ENCODE results near the gene GGA1. TPM values are rescaled to one million over a fixed set of nuclear protein-coding genes. Genes with fewer than 3 reads are reported as not detected.
A peak's percentile ranks its signal among the peaks of the same experiment; 100 is the strongest.

Gene GGA1
- total RNA-seq, 1 donor from 2014 or later = 75.8 TPM

- Mint-ChIP-seq H3K36me3 (ENCODE audit: low read depth) (no peaks in the 10 kb centered on the region), H3K9me3 (no peaks in the 10 kb centered on the region), H3K4me3 (peak overlapping the region; percentile 59), H3K4me1 (peaks cover 19% of the 10 kb centered on the region), H3K27me3 (peaks cover 28% of the 10 kb centered on the region), H3K27ac (peak overlapping the region; percentile 68)
- DNase-seq = peak; percentile 97
- intact Hi-C loops (cut with micrococcal nuclease) = loop anchor here (1.0 to 2.0 kb wide), 3 partner anchors 22 to 28 kb away; no protein-coding TSS in a partner anchor
Observed at GRCh38 chr22:37566903-37567798, 41.5 kb upstream of the GGA1 start.

GRCh38 chr22:37568012-37568411 is 40.6 kb upstream of the GGA1 start:
- intact Hi-C loops (cut with micrococcal nuclease) = no loop called here
- no peaks in the 10 kb centered on the region for H3K9me3 Mint-ChIP-seq
- H3K36me3 Mint-ChIP-seq (ENCODE audit: low read depth) = no peaks in the 10 kb centered on the region
- H3K27me3 Mint-ChIP-seq = peaks cover 22% of the 10 kb centered on the region
- no peak overlapping the region for H3K27ac Mint-ChIP-seq
- H3K4me3 Mint-ChIP-seq = no peak overlapping the region
- DNase-seq = no peak
- H3K4me1 Mint-ChIP-seq = peaks cover 19% of the 10 kb centered on the region

GRCh38 chr22:37568448-37569008 is 40.1 kb upstream of the GGA1 start:
- H3K27ac Mint-ChIP-seq = no peak overlapping the region

GRCh38 chr22:37569009-37569920 is 39.4 kb upstream of the GGA1 start:
- intact Hi-C loops (cut with micrococcal nuclease) = no loop called here
- Mint-ChIP-seq H3K36me3 (ENCODE audit: low read depth) (no peaks in the 10 kb centered on the region), H3K27ac (no peak overlapping the region), H3K27me3 (peaks cover 15% of the 10 kb centered on the region), H3K9me3 (no peaks in the 10 kb centered on the region), H3K4me3 (no peak overlapping the region), H3K4me1 (peaks cover 19% of the 10 kb centered on the region)
- DNase-seq = no peak

More at GRCh38 chr22:37568448-37569008, 40.1 kb upstream of the GGA1 start:
- Mint-ChIP-seq H3K4me1 (peaks cover 19% of the 10 kb centered on the region), H3K27me3 (peaks cover 21% of the 10 kb centered on the region), H3K4me3 (no peak overlapping the region), H3K9me3 (no peaks in the 10 kb centered on the region), H3K36me3 (ENCODE audit: low read depth) (no peaks in the 10 kb centered on the region)
- DNase-seq = no peak
- intact Hi-C loops (cut with micrococcal nuclease) = no loop called here

GRCh38 chr22:37569921-37570660 is 38.5 kb upstream of the GGA1 start:
- Mint-ChIP-seq H3K27ac (no peak overlapping the region), H3K9me3 (no peaks in the 10 kb centered on the region), H3K27me3 (peaks cover 17% of the 10 kb centered on the region), H3K4me3 (no peak overlapping the region), H3K4me1 (peaks cover 17% of the 10 kb centered on the region), H3K36me3 (ENCODE audit: low read depth) (no peaks in the 10 kb centered on the region)
- no peak for DNase-seq
- intact Hi-C loops (cut with micrococcal nuclease) = no loop called here

GRCh38 chr22:37570661-37570976 is 38.0 kb upstream of the GGA1 start:
- Mint-ChIP-seq H3K27ac (no peak overlapping the region), H3K4me1 (peaks cover 17% of the 10 kb centered on the region), H3K36me3 (ENCODE audit: low read depth) (no peaks in the 10 kb centered on the region), H3K27me3 (peaks cover 17% of the 10 kb centered on the region), H3K4me3 (no peak overlapping the region), H3K9me3 (no peaks in the 10 kb centered on the region)
- DNase-seq = no peak
- intact Hi-C loops (cut with micrococcal nuclease) = no loop called here

- Mint-ChIP-seq H3K27me3 (peaks cover 17% of the 10 kb centered on the region), H3K27ac (no peak overlapping the region), H3K36me3 (ENCODE audit: low read depth) (no peaks in the 10 kb centered on the region), H3K4me1 (peaks cover 12% of the 10 kb centered on the region), H3K4me3 (no peak overlapping the region), H3K9me3 (no peaks in the 10 kb centered on the region)
- DNase-seq = no peak
- intact Hi-C loops (cut with micrococcal nuclease) = no loop called here
Observed at GRCh38 chr22:37571258-37571991, 37.2 kb upstream of the GGA1 start.

- Mint-ChIP-seq H3K27me3 (peaks cover 17% of the 10 kb centered on the region), H3K36me3 (ENCODE audit: low read depth) (no peaks in the 10 kb centered on the region), H3K27ac (no peak overlapping the region), H3K9me3 (no peaks in the 10 kb centered on the region), H3K4me3 (no peak overlapping the region), H3K4me1 (peaks cover 8% of the 10 kb centered on the region)
- no peak for DNase-seq
- intact Hi-C loops (cut with micrococcal nuclease) = no loop called here
Observed at GRCh38 chr22:37571992-37572373, 36.7 kb upstream of the GGA1 start.

- Mint-ChIP-seq H3K27me3 (peaks cover 18% of the 10 kb centered on the region), H3K4me1 (peaks cover 7% of the 10 kb centered on the region), H3K27ac (no peak overlapping the region)
Observed at GRCh38 chr22:37575490-37576003, 33.1 kb upstream of the GGA1 start.

GRCh38 chr22:37578002-37578401 is 30.6 kb upstream of the GGA1 start:
- Mint-ChIP-seq H3K4me1 (peaks cover 7% of the 10 kb centered on the region), H3K27me3 (peaks cover 18% of the 10 kb centered on the region), H3K4me3 (no peak overlapping the region), H3K36me3 (ENCODE audit: low read depth) (no peaks in the 10 kb centered on the region), H3K9me3 (no peaks in the 10 kb centered on the region), H3K27ac (no peak overlapping the region)
- intact Hi-C loops (cut with micrococcal nuclease) = no loop called here
- DNase-seq = no peak

More at GRCh38 chr22:37575490-37576003, 33.1 kb upstream of the GGA1 start:
- no peak for DNase-seq
- intact Hi-C loops (cut with micrococcal nuclease) = no loop called here
- H3K4me3 Mint-ChIP-seq = no peak overlapping the region
- no peaks in the 10 kb centered on the region for H3K36me3 Mint-ChIP-seq (ENCODE audit: low read depth)
- no peaks in the 10 kb centered on the region for H3K9me3 Mint-ChIP-seq

- intact Hi-C loops (cut with micrococcal nuclease) = no loop called here
- no peaks in the 10 kb centered on the region for H3K9me3 Mint-ChIP-seq
- no peak overlapping the region for H3K27ac Mint-ChIP-seq
- no peaks in the 10 kb centered on the region for H3K36me3 Mint-ChIP-seq (ENCODE audit: low read depth)
- peaks cover 17% of the 10 kb centered on the region for H3K27me3 Mint-ChIP-seq
- DNase-seq = no peak
- H3K4me1 Mint-ChIP-seq = peaks cover 7% of the 10 kb centered on the region
- H3K4me3 Mint-ChIP-seq = no peak overlapping the region
Observed at GRCh38 chr22:37581504-37581903, 27.1 kb upstream of the GGA1 start.

- intact Hi-C loops (cut with micrococcal nuclease) = no loop called here
- Mint-ChIP-seq H3K27me3 (peaks cover 17% of the 10 kb centered on the region), H3K4me1 (peaks cover 7% of the 10 kb centered on the region), H3K9me3 (no peaks in the 10 kb centered on the region), H3K36me3 (ENCODE audit: low read depth) (no peaks in the 10 kb centered on the region), H3K4me3 (no peak overlapping the region), H3K27ac (no peak overlapping the region)
- no peak for DNase-seq
Observed at GRCh38 chr22:37582526-37582925, 26.1 kb upstream of the GGA1 start.
